WERI-Rb-1 (cell line): ENCODE data around the gene PDHX.

Experiments used
- DNase-seq: peaks from one replicate; pipeline ENCODE4 v3.0.0-alpha.2; 2020
- H3K27ac ChIP-seq: fragments of 250-450 bp; sonication (Bioruptor Pico); 2 replicates; pipeline ENCODE4 v1.5.1; 2020; ENCODE audit warnings: mild to moderate bottlenecking, moderate library complexity
- H3K27me3 ChIP-seq: fragments of 250-450 bp; sonication (Bioruptor Pico); 2 replicates; pipeline ENCODE4 v1.5.1; 2021; ENCODE audit warnings: mild to moderate bottlenecking, low read depth, moderate library complexity; ENCODE audit not compliant: insufficient read depth, severe bottlenecking
- H3K36me3 ChIP-seq: fragments of 250-450 bp; sonication (Bioruptor Pico); 2 replicates; pipeline ENCODE4 v1.5.1; 2020; ENCODE audit warnings: mild to moderate bottlenecking, moderate library complexity
- H3K4me3 ChIP-seq: 2 replicates; pipeline ENCODE4 v1.5.1; 2011; ENCODE audit warnings: low read depth, mild to moderate bottlenecking, control low read depth, low read length
- H3K9me3 ChIP-seq: fragments of 250-450 bp; sonication (Bioruptor Pico); 2 replicates; pipeline ENCODE4 v1.5.1; 2021; ENCODE audit warnings: mild to moderate bottlenecking, moderate library complexity; ENCODE audit not compliant: severe bottlenecking
- TF ChIP-seq, protein P1 (sequence below): IDR thresholded peaks from 2 replicates; pipeline ENCODE4 v1.5.1; 2011; ENCODE audit warnings: low read depth, mild to moderate bottlenecking, control low read depth, inconsistent platforms, low read length

PDHX gene

DNA sequence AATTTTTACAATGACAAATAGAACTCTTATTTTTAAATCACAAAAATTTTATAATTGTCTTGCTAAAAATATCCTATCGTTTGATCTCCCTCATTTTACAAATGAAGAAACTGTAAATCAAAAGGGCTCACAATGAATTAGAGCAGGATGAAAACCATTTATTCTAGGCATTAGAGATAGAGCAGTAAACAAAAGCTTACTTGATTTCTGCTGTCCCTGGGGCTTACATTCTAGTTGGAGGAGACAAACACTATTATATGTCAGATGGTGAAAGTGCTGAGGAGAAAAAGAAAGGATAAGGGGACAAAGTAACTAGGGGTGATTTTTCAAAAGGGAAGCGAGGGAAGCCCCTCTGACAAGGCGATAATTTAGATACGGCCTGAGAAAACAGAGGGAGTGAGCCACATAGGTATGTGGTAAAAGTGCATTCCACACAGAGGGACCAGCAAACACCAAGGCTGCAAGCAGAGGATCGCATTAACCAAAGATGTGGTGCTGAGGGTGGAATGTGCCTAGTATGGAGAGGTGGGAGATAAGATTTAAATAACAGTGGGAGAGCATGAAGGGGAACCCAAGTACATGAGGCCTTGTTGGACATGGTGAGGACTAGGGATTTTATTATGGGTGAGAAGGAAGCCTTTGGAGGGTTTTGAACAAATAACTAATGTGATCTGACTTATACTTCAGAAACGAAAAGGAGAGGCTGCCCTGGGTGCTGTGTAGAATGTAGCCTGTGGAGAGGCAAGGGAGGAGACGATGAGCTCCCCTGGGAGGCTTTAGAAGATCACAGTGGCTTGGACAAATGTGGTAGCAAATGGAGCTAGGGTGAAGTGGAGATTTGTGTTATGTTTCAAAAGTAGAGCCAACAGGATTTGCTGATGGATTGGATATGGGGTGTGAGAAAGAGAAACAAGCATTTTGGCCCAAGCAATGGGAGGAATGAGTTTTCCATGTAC lies 62.1 kb downstream of the PDHX start:
- DNase-seq = no peak
- Histone ChIP-seq H3K9me3 (peaks cover 3% of the 10 kb centered on the region), H3K4me3 (no peak overlapping the region), H3K36me3 (peaks cover 14% of the 10 kb centered on the region), H3K27ac (no peak overlapping the region), H3K27me3 (no peaks in the 10 kb centered on the region)
- TF ChIP-seq, protein P1, sequence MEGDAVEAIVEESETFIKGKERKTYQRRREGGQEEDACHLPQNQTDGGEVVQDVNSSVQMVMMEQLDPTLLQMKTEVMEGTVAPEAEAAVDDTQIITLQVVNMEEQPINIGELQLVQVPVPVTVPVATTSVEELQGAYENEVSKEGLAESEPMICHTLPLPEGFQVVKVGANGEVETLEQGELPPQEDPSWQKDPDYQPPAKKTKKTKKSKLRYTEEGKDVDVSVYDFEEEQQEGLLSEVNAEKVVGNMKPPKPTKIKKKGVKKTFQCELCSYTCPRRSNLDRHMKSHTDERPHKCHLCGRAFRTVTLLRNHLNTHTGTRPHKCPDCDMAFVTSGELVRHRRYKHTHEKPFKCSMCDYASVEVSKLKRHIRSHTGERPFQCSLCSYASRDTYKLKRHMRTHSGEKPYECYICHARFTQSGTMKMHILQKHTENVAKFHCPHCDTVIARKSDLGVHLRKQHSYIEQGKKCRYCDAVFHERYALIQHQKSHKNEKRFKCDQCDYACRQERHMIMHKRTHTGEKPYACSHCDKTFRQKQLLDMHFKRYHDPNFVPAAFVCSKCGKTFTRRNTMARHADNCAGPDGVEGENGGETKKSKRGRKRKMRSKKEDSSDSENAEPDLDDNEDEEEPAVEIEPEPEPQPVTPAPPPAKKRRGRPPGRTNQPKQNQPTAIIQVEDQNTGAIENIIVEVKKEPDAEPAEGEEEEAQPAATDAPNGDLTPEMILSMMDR = no peak

DNA sequence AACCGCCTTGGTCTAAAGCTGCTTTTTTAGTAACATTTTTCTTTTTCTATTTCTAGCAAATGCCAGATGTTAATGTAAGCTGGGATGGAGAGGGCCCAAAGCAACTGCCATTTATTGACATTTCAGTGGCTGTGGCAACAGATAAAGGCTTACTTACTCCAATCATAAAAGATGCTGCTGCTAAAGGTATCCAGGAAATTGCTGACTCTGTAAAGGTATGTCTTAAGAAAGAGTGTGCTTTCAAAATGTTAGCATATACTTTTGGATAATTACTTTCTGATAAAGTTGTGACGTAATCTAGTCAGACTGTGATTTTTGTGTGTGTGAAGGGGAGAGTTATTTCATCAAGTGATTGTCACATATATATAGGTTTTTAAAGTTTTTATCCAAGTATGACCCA lies 68.1 kb downstream of the PDHX start:
- TF ChIP-seq, protein P1 = no peak
- Histone ChIP-seq H3K9me3 (peaks cover 3% of the 10 kb centered on the region), H3K4me3 (no peak overlapping the region), H3K27ac (no peak overlapping the region), H3K36me3 (peaks cover 22% of the 10 kb centered on the region), H3K27me3 (no peaks in the 10 kb centered on the region)
- DNase-seq = no peak

GRCh38 chr11:34986883-34987520 lies 70.6 kb downstream of the PDHX start:
- Histone ChIP-seq H3K4me3 (no peak overlapping the region), H3K27me3 (no peaks in the 10 kb centered on the region), H3K9me3 (no peaks in the 10 kb centered on the region), H3K36me3 (peaks cover 19% of the 10 kb centered on the region), H3K27ac (no peak overlapping the region)
- DNase-seq = no peak
- TF ChIP-seq, protein P1 = no peak

DNA sequence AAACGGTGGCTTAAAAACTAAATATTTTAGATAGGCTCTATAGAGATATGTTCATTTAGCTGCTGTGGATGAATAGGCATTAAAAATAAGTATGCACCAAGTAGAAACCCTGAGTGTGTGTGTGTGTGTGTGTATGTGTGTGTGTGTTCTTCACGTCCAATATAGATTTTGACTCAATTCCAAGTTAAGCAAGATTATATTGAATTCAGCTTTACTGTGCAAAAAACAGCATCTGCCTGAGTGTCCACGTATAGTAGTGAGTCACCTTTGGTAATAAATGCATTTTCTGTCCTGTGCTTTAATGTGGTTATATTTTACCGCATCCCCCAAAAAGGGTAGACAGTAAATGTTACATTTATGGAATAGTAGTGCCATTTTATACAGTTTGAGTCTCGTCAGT lies 71.2 kb downstream of the PDHX start:
- H3K27ac ChIP-seq = no peak overlapping the region
- TF ChIP-seq, protein P1 = no peak

GRCh38 chr11:34988294-34989255 lies 72.2 kb downstream of the PDHX start:
- no peak for DNase-seq
- Histone ChIP-seq H3K4me3 (no peak overlapping the region), H3K9me3 (no peaks in the 10 kb centered on the region), H3K27me3 (no peaks in the 10 kb centered on the region), H3K27ac (no peak overlapping the region), H3K36me3 (peaks cover 16% of the 10 kb centered on the region)
- TF ChIP-seq, protein P1 = no peak

More for the DNA sequence above, 71.2 kb downstream of the PDHX start:
- no peaks in the 10 kb centered on the region for H3K9me3 ChIP-seq
- no peaks in the 10 kb centered on the region for H3K27me3 ChIP-seq
- peaks cover 16% of the 10 kb centered on the region for H3K36me3 ChIP-seq
- no peak for DNase-seq
- H3K4me3 ChIP-seq = no peak overlapping the region
